HG03457 (cell line): ENCODE results near the gene TRHDE.
A peak's percentile ranks its signal among the peaks of the same experiment; 100 is the strongest.

Experiments
- ATAC-seq: cut with Tn5 transposase; IDR thresholded peaks from one replicate; pipeline ENCODE4 v1.9.1; 2021; ENCODE audit warnings: moderate number of reproducible peaks; ENCODE audit not compliant: unreplicated experiment

TRHDE gene

DNA sequence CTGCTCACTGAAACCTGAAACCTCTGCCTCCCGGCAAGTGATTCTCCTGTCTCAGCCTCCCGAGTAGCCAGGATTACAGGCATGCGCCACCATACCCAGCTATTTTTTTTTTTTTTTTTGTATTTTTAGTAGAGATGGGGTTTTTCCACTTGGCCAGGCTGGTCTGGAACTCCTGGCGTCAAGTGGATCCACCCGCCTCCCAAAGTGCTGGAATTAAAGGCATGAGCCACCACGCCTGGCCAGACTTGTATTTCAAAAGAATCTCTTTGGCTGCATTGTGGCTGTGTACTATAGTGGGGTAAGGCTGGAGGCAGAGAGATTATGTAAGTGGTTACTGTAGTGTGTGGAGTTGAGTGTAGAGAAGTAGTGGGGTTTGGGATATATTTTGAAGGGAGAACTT is 35.1 kb downstream of the TRHDE start:
- ATAC-seq, result no peak

DNA sequence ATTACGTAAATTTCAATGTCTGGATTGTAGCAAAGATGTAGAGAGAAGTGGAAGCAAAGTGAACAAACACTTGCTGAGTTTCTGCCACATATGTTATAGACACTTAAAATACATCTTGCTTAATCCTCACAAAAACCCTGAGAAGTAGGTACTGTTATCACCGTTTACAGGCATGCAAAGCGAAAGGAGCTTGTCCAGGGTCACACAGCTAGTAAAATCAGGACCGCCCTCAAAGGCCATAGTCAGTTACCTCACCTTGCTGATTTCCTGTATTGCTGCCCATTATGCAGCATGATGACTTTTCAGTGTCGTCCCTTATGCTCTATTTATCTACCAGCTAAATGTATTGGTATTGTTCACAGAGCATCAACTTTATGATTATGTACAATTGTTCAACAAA is 39.8 kb downstream of the TRHDE start:
- ATAC-seq, result no peak

DNA sequence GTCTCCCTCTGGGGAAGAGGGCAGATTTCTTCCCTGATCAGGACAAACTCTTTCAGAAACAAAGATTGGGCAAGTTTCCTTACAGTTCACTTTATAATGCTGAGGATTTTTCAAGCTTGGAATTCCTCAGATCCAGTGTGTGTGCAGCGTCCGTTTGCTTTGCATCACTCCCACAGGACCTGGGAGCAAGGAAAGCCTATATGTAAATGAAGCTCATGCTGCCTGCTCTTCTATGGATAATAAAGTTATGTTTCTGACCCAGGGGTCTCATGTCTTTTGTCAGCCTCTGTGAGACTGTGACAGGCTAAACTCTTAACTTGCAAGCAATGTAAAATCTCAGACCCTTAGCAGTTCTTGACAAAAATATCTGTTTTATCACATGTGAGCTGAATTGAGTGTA is 41.6 kb downstream of the TRHDE start:
- no peak for ATAC-seq

DNA sequence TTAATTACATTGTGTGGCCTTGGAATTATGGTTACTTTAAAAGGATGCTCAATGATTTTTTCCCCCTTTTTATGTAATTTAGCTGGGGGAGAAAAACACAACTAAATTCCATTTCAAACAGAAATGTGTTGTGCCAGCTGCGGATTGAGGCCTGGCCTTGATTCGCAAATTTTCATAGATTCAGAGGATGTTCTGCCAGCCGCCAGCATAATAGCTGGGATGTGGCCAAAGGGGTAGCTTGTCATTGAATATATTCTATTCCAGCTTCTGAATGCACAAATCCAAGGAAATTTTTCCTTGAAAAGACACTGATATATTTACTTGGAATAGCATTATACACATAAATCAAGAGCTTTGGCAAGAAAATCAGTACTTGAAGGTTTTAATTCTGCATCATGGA is 43.7 kb downstream of the TRHDE start:
- ATAC-seq, result no peak

DNA sequence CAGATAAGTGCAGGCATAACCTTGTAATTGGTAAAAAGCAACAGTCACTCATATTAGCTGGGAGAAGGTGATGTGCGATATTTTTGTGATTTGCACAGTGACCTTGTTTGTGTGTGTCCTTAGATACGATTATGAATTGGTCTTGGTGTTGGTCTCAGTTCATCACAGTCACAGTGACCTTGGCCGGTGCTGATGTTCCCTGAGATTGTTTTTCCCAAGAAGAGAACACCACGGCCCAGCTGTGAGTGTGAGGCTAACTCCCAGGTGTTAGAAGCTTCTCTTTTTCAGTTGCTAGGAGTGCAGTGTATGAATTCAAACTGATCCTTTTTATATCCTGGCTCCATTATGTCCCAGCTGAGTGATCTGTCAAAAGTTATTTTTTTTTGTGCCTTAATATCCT is 46.2 kb downstream of the TRHDE start:
- no peak for ATAC-seq

DNA sequence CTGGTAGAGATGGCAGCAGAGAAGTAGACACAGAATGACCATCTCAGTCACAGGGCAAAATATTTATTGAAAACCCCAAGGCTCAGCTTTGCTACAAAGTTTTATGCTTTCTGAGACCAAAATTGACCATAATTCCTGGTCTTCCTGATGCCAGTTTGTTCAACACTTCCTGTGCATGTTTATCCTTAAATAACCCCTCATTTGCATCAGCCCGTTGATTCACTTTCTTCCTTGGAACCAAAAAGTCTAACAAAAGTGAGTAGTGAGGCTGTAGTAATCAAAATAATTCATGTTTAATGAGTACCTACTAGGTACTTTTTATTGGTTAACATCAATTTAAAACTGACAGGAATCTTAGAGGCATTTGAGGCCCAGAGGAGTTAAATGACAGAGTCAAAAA is 51.7 kb downstream of the TRHDE start:
- ATAC-seq, result no peak

DNA sequence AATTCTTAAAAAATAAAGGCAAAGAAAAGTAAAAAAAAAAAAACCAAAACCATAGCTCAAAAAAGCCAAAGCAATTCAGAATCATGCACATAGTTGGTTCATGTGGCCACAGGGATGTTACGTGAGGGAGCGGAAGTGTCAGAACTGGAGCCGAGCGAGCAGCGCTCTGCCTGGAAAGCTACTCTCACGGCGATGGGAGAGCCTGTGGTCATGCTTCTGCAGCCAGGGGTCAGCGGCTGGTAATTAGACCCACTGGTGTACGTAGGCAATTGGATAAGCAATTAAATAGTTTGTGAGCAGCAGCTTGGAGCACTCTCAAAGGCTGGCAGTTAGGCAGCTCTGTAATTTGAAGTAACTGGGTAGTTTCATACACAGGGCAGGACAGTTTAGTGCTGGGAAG is 58.1 kb downstream of the TRHDE start:
- no peak for ATAC-seq

DNA sequence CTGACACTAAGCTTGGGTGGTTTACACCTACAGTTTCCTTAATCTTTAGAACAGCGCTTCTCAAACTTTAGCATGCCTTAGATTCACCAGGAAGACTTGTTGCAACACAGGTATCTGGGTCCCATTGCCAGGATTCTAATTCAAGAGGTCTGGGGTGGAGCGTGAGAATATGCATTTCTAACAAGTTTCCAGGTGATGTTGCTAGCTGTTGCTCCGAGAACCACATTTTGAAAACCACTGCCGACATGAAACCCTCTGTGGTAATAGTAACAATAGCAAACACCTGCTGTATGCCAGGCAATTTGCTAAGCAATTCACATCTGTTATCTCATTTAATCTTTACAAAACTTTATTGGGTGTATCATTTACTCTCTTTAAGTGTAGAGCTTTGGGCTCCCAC is 58.6 kb downstream of the TRHDE start:
- no peak for ATAC-seq

DNA sequence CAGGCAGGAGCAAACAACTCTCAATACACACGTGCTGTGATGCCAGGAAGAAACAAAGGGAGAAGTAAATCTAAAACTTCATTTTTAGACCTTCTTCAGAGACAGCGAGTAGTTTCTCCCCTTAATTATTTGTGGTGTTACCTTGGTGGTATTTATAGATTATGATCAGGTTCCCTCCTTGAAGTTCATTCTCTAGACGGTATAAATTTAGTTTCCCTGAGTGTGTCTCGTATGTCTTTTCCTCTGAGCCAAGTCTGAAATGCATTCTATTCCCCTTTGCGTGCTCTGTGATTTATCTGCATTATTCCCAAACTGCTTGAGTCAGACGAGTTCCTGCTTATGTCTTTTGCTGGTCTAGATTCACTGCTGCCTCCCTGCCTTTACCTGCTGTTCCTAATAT is 65.2 kb downstream of the TRHDE start:
- no peak for ATAC-seq

DNA sequence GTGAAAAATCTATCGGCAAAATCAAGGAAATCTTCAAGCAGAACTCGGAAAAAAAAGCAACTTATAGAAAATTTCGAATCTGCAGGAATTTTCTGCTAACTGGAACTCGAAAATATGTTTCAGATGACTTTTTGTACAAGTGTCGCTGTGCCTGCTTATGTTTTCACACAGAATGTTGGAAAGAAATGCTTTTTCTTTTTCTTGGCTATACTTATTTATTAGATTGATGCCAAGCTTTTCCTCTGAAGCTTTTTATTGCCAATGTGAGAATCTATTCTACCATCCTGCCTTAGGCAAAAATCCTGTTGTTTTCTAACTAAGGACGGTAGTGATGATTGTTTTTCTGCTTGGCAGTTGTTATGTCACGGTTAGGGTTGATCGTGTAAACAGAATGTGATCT is 65.8 kb downstream of the TRHDE start:
- ATAC-seq, result no peak

DNA sequence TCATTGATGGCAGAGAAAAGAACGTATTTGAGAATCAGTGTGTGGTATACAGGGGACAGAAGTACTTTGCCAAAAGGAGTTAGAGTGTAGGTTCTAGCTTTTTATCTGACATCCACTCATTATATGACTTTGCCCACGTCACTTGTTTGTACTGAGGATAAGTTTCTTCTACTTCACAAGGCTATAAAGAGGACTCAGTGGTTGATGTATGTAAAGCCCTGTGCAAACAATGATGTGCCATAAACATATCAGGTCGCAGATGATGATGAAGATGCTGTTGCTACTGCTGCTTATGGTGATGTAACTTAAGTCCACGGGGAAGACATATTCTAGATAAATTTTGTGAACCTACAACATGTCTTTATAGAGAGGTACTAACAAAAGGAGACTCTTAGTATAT is 66.3 kb downstream of the TRHDE start:
- ATAC-seq, result no peak

DNA sequence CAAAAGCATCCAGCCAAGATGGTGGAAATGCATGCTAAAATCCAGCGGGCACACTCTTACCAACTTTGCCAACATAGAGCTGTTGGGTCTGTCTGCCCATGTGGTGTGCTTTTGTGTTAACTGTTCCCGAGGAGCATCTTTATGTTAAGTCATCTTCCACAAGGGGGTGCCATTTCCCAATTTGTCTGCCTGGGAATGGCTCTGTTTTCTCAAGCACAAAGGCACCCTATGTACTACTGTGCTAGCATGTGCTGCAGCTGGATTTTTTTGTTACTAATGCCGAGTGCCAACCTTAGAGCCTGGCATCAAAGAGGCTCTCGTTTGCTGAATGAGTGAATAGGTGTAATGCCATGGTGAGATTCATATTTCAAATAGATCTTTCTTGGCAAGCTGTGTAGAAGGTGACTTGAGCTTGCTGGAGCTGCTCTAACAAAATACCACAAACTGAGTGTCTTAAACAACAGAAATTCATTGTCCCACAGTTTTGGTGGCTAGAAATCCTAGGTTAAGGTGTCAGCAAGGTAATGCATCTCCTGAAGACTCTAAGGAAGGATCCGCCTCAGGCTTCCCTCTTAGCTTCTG is 74.3 kb downstream of the TRHDE start:
- ATAC-seq, result peak; percentile 87

DNA sequence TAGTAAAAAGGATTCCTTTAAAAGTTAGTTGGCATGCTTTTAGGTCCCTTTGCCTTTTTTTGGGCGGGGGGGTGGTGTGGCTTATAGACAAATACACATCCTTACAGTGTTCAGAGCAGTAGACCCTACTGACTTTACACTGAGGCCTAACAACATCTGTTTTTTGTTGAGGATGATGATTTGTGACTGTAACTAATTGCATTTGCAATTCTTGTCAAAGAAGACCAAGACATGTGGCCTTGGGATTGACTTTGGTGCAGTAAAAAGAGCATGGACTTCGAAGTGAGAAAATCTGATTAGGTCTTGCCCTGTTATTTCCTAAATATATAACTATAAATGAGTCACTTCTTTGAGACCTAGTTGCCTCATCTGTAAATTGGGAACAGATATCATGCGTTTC is 77.3 kb downstream of the TRHDE start:
- ATAC-seq, result no peak

DNA sequence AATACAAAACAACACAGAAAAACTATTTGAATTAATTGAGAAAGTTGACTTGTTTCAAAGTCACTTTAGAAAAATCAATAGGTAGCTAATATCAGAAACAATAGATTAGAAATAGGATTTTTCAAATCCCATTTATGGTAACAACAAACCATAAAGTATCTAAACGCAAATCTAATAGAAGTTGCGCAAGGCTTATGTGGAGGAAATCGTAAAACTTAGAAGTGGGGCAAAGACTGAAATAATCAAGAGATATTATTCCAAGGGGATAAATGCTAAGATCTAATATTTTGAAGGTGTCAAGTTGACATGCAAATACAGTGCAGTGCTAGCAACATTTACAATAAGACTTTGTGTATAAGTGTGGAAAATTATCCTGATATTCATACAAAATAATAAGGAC is 87.2 kb downstream of the TRHDE start:
- no peak for ATAC-seq

DNA sequence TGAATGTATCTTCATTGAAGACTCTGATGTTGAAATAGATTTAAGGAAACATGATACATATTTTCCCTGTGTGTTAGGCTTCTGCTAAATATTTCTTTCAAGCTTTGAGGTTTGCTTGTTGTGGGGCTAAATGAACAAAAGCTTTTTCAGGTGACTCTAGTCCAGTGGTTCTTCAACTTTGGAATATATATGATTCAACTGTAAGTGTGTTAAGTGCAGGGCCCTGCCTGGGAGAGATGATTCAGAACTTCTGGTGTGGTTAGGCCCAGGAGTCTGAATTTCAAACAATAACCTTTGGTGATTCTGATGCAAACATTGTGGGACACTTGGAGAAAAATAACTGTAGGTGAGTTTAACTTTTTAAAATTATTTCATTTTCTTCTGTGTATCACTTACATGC is 93.0 kb downstream of the TRHDE start:
- no peak for ATAC-seq

DNA sequence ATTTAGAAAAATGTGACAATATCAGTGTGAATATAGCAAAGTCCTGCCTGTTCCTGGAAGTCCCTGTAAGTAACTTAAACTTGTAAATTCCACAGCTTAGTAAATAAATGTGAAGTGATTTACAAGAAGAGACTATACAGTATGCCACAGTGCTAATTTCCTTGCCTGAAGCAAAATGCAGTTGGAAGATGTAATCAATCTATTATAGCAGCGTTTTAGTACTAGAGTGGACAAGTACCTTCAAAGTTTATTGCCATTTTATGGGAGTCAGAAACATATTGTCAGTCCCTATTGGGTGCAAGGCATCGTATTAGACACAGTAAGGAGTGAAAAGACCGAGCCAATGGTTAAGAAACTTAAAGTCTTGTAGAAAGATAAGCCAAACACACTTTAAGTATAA is 94.1 kb downstream of the TRHDE start:
- ATAC-seq, result no peak

DNA sequence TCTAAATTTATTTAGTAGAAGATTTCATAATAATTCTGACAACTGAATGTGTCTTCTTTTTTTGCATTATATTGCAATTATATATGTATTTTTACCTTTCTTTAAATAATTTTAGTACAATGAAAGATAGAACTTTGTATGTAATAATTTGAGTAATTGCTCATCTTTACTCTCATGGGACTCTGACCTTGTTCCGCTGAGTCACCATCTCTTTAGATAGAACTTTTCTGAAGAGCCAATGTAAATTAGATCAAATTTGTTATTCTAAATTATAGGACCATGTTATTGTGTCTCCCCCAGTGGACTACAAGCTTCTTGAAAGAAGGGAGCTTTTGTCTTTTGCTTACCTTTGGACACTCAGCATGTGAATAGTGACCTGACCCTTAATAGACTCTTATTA is 96.1 kb downstream of the TRHDE start:
- no peak for ATAC-seq

DNA sequence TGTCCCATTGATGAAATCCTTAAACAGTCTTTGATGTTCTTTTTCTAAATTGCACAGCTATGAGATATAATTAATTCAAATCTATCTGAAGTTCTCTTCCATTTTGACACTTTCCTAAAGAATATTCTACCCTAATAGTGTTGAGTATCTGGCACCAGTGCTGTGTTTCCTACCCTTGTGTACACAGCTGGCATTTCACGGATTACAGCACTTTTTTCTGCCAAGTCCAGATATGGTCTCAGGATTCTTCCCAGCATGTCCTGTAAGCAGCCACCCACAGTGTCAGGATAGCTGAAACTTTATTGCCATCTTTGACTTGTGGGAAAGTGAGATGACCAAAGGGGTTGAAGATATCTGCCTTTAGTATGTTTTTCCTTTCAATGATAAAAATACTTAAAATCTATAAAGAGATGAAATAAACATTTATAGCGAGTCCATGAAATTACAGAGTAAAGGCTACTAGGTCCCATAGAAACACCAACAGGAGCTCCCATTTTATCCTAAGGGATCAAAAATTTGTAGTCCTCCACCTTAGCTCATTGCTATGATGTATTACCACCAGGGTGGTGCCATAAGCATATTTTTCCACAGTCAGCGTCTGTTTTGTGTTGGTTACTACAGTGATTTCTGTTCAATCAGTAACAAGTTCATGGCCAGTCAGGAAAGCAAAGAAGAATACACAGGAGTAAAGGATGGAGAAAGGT is 96.7 kb downstream of the TRHDE start:
- no peak for ATAC-seq

DNA sequence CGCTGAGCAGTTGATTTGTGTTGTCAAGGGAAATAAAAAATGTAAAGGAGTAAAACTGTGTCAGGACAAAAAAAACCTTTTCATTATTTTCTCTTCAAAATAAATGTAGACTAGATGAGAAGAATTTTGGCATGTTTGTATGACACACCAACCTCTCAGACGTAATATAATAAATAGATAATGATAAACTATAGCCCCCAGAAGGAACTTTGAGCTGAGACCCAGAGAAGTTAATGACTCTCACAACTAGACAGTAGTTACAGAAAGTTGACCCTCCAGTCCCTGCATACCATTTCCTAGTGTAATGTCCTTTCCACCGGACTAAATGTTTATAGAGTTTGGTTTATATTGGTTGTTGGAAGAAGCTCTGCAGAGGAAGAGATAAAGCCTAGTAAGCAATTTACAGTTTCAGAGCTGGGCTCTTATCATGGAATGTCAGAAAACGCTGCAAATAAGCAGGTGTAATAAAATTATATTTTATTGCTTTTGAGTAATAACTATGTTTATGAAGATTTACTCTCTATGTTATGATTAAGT is 97.3 kb downstream of the TRHDE start:
- ATAC-seq, result no peak

DNA sequence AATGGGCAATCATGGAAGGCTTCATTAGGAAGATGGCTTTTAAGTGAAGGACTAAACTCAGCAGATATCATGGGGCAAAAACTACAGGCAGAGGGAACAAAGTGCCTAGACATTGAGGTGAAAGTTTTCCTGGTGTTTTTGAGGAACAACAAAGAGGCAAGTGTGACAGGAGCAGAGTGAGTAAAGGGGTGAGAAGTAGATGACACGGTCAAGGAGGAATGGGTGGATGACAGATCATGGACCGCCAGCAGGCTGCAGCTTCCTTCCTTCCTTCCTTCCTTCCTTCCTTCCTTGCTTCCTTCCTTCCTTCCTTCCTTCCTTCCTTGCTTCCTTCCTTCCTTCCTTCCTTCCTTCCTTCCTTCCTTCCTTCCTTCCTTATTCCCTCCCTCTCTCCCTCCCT is 108.3 kb downstream of the TRHDE start:
- no peak for ATAC-seq

DNA sequence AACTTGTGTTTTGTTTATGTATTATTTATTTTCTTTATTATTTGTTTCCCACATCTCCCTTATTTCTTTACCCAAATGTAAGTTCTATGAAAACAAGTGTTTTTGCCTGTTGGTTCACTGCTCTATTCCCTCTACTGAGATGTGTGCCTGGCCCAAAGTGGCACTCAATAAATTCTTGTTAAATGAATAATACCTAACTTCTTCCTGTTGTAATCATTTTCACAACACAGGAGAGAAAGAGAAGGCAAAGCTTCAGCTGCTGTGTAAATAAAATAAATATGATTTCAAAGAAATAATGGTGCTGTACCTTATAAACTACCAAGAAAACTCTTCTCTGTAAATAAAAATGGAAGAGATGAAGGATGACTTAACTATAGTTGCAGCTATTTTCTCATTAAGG is 116.2 kb downstream of the TRHDE start:
- ATAC-seq, result no peak

DNA sequence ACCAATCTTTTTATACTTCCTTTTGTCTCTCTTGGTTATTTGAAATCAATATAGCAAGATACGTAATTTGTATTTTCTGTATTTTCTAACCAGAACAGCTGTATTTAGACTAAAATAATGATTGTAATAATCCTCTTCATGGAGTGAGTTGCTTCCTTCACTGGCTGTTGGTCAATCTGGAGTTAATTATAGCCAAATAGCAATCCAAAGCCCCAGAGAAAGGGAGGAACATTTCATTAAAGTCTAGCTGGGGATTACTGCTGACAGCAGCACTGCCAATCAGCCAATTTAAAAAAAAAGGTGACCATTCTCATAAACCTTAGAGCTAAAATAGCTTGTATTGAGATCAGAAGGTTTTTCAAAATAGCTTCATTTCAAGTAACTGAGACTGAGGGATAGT is 118.0 kb downstream of the TRHDE start:
- no peak for ATAC-seq

DNA sequence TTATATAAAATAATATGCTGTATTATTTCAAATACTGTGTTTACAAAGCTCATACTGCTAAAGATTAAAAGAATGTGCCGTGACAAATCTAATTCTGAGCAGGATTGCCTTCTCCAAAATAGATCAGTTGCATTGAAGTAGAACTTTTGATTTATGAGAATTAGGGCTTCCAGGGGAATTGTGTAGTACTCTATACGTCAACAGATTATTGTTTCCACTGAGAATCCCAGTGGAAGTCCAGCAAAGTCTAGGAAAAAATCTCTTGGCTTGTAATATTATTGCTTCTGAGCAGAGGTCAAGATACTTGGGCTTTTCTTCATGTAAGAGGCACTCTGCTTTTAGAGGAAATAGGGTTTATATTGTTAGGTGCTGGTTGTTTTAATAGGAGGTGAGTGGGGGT is 133.9 kb downstream of the TRHDE start:
- no peak for ATAC-seq
